HG02840 (cell line): ENCODE measurements around the gene TMEM259.

Experiments
- ATAC-seq: cut with Tn5 transposase; IDR thresholded peaks from one replicate; pipeline ENCODE4 v1.9.1; 2021; ENCODE audit warnings: mild to moderate bottlenecking, moderate library complexity, moderate number of reproducible peaks; ENCODE audit not compliant: unreplicated experiment, low FRiP score

Gene TMEM259

DNA sequence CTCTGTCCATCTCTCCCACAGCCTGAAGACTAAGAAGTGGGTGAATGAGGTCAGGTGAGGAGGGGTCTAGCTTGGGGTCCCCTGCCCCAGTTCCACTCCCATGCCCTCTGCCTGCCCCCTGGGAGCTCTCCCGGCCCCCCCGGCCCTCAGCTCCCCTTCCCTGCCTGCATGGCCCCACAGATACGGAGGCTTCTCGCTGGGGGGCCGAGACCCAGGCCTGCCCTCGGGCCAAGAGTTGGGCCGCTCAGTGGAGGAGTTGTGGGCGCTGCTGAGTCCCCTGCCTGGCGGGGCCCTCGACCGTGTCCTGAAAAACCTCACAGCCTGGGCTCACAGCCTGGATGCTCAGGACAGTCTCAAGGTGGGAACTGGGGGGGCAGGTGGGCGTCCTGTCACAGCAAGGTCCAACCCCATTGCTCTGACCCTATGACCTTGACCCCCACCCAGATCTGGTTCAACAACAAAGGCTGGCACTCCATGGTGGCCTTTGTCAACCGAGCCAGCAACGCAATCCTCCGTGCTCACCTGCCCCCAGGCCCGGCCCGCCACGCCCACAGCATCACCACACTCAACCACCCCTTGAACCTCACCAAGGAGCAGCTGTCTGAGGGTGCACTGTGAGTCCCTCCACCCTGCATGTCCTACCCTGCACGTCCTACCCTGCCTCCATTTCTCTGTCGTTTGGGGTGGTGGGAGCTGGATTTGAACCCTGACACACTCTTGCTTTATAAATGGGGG lies 35.1 kb upstream of the TMEM259 start:
- ATAC-seq: no peak

DNA sequence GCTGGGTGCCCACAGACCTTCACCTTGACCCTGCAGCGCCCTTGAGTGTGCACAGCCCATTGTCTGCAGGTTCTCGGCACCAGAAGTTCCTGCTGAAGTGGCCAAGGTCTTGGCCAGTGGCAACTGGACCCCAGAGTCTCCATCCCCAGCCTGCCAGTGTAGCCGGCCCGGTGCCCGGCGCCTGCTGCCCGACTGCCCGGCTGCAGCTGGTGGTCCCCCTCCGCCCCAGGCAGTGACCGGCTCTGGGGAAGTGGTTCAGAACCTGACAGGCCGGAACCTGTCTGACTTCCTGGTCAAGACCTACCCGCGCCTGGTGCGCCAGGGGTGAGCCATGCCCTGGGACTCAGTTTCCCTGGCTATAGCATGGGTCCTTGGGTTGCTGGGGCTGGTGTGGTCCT lies 34.1 kb upstream of the TMEM259 start:
- no peak for ATAC-seq

DNA sequence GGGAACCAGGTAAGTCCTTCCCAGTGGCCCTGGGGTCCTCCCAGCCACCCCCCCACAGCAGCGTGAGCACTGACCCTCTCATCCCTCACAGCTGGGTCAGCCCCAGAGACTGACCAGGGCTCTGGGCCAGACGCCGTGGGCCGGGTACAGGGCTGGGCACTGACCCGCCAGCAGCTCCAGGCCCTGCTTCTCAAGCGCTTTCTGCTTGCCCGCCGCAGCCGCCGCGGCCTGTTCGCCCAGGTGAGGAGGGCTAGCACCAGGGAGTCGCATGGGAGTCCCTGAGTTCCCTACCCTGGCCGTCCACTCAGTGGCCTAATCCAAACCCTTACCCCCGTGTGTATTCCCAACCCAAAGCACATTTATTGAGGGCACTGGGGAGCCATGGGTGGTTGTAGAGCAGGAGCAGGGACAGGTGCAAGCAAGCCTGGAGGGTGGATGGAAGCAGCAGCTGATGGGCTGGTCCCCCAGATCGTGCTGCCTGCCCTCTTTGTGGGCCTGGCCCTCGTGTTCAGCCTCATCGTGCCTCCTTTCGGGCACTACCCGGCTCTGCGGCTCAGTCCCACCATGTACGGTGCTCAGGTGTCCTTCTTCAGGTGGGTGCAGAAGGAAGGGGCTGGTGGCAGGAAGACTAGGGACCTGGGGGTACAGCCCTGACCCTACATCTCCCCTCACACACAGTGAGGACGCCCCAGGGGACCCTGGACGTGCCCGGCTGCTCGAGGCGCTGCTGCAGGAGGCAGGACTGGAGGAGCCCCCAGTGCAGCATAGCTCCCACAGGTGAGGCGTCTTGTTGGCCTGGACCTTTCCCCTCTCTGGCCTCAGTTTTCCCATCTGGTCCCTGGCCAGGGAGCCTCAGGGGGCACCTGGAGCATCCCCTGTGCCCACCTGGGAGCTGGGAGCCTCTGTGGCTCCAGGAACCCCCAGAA lies 33.4 kb upstream of the TMEM259 start:
- ATAC-seq: no peak

DNA sequence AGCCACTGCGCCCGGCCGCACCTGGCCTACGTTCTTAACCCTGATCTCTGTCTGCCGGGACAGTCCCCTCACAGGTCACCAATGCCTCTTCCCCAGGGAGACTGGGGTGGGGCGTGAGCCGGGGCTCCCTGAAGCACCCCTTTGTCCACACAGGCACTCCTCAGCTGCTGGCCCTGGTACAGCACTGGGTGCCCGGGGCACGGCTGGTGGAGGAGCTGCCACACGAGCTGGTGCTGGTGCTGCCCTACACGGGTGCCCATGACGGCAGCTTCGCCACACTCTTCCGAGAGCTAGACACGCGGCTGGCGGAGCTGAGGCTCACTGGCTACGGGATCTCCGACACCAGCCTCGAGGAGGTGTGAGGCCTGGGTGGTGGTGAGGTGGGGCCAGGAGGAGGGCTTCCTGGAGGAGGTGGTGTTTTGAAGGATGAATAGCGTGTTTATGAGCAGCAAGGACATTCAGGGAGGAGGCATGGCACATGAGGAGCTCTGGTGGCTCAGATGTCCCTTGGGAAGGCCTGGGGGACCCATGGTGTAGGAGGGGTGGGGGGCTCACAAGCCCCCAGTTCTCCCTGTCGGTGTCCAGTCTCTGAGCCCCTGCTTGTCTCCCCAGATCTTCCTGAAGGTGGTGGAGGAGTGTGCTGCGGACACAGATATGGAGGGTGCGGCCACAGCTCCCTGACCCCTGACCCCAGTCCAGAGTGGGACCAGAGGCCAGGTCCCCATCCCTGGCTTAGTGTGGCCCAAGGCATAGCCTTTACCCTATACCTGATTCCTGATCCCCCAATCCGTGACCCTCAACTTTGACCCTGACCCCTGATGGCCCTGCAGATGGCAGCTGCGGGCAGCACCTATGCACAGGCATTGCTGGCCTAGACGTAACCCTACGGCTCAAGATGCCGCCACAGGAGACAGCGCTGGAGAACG lies 32.5 kb upstream of the TMEM259 start:
- ATAC-seq: no peak

DNA sequence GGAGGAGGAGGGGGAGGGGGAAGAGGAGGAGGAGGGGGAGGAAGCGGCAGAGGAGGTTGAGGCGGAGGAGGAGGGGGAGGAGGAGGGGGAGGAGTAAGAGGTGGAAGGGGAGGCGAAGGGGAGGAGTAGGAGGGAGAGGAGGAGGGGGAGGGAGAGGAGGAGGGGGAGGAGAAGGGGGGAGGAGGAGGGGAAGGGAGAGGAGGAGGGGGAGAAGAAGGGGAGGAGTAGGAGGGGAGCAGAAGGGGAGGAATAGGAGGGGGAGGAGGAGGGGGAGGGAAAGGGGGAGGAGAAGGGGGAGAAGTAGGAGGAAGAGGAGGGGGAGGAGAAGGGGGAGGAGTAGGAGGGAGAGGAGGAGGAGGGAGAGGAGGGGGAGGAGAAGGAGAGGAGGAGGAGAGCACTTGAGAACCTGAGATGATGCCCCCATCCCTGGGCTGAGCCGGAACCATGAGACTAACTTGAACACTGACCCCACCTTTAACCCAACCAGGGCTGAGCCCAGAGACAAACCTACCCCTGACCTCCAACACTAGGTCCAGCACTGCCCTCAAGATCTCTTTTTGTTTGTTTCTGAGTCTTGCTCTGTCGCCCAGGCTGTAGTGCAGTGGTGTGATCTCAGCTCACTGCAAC lies 31.5 kb upstream of the TMEM259 start:
- ATAC-seq: no peak

DNA sequence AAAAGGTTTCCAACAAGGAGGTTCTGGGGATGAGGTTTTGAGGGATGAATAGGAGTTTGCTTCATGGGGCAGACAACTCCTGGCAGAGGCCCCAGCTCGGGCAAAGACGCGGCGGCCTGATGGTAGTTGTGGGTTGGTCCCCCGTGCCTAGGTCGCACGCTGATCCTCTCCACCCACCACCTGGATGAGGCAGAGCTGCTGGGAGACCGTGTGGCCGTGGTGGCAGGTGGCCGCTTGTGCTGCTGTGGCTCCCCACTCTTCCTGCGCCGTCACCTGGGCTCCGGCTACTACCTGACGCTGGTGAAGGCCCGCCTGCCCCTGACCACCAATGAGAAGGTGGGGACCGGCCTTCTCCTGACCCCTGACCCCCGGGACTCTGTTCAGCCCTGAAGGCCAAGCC lies 30.9 kb upstream of the TMEM259 start:
- no peak for ATAC-seq

DNA sequence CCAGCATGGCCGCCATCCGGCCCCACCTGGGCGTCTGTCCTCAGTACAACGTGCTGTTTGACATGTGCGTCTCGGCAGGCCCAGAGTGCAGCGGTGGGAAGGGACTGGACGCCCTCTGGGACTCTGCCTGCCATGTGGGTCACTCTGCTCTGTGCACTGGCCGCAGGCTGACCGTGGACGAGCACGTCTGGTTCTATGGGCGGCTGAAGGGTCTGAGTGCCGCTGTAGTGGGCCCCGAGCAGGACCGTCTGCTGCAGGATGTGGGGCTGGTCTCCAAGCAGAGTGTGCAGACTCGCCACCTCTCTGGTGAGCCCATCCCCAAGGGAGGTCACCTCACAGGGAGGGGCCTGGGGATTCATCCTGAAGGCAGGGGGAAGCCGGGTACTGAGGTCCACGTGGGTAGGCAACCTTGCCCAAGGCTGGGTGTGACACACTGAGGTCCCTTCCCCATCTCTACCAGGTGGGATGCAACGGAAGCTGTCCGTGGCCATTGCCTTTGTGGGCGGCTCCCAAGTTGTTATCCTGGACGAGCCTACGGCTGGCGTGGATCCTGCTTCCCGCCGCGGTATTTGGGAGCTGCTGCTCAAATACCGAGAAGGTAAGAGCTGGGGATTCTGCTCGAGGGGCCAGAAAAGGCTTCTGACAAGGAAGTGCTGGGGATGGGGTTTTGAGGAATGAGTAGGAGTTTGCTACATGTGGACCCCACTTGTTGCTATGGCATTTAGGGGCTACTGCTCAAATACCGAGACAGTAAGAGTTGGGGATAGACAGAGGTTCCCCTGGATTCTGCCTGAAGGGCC lies 30.3 kb upstream of the TMEM259 start:
- ATAC-seq: no peak

DNA sequence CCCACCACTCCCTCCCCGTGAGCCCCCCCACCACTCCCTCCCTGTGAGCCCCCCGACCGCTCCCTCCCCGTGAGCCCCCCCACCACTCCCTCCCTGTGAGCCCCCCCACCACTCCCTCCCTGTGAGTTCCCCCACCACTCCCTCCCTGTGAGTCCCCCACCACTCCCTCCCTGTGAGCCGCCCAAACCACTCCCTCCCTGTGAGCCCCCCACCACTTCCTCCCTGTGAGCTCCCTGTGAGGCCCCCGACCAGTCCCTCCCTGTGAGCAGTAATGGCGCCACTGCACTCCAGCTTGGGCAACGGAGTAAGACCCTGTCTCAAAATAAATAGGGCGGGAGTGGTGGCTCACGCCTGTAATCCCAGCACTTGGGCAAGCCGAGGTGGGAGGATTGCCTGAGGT lies 28.9 kb upstream of the TMEM259 start:
- ATAC-seq: no peak

DNA sequence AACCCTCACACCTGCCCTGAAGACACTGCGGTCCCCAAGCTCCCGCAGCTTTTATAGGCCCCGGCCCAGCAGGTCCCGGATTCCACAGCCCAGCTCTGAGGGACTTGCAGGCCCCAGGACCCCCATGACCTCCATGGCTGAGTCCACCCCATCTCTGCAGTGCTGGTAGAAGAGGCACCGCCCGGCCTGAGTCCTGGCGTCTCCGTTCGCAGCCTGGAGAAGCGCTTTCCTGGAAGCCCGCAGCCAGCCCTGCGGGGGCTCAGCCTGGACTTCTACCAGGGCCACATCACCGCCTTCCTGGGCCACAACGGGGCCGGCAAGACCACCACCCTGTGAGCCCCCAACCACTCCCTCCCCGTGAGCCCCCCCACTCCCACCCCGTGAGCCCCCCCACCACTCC lies 28.2 kb upstream of the TMEM259 start:
- ATAC-seq: no peak

DNA sequence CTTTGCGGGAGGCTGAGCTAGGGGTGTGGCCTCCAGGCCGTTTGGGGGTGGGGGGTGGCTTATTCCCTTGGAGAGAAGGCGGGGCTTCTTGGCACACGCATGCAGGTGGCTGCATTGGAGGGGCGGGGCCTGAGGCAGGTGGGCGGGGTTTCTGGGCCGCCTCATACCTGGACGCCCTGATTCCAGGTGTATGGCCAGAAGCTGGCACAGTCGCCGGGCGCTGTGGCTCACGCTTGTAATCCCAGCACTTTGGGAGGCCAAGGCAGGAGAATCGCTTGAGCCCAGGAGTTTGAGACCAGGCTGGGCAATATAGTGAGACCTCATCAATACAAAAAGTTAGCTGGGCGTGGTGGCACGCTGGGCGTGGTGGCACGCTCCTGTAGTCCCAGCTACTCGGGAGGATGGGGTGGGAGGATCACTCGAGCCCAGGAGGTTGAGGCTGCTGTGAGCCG lies 26.8 kb upstream of the TMEM259 start:
- ATAC-seq: no peak

DNA sequence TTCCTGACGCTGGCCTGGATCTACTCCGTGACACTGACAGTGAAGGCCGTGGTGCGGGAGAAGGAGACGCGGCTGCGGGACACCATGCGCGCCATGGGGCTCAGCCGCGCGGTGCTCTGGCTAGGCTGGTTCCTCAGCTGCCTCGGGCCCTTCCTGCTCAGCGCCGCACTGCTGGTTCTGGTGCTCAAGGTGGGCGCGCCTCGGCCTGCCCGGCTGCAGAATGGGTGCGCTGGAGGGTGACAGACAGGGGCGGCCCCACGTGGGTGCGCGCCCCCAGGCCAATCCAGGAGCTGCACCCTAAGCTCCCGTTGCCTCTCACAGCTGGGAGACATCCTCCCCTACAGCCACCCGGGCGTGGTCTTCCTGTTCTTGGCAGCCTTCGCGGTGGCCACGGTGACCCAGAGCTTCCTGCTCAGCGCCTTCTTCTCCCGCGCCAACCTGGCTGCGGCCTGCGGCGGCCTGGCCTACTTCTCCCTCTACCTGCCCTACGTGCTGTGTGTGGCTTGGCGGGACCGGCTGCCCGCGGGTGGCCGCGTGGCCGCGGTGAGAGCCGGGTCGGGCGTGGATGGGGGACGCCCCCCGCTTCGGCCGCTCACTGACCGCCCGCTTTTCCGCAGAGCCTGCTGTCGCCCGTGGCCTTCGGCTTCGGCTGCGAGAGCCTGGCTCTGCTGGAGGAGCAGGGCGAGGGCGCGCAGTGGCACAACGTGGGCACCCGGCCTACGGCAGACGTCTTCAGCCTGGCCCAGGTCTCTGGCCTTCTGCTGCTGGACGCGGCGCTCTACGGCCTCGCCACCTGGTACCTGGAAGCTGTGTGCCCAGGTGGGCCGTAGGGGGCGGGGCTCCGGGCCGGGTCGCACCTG lies 26.1 kb upstream of the TMEM259 start:
- no peak for ATAC-seq

DNA sequence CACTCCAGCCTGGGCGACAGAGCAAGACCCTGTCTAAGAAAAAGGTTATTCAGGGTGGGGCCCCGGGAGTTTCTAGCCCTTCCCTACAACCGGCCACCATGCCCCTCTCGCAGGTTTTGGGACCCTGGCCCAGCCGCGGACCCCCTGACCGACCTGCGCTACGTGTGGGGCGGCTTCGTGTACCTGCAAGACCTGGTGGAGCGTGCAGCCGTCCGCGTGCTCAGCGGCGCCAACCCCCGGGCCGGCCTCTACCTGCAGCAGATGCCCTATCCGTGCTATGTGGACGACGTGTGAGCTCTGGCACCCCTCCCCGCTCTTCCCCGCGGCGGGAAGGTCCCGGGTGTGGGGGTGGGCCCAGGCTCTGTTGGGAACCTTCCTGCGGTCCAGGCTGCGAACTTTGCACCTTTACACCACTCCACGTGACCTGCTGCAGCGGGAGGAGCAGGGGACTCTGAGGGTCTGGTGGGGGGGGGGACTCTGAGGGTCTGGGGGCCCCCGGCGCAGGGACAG lies 25.2 kb upstream of the TMEM259 start:
- no peak for ATAC-seq

DNA sequence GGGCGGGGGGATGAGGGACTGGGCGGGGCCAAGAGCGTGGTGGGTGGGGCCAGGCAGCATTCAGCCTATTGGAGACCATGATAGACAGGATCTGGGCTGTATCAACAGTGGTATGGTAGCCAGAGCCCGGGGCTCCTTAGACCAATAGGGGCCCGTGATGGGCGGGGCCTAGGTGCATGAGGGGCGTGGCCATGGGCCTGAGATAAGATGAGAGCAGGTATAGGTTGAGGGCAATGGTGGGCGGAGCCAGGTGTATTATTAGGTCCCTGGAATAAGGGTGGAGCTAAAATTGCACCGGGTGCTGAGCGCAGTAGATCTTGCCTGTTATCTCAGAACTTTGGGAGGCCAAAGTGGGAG lies 24.3 kb upstream of the TMEM259 start:
- no peak for ATAC-seq

DNA sequence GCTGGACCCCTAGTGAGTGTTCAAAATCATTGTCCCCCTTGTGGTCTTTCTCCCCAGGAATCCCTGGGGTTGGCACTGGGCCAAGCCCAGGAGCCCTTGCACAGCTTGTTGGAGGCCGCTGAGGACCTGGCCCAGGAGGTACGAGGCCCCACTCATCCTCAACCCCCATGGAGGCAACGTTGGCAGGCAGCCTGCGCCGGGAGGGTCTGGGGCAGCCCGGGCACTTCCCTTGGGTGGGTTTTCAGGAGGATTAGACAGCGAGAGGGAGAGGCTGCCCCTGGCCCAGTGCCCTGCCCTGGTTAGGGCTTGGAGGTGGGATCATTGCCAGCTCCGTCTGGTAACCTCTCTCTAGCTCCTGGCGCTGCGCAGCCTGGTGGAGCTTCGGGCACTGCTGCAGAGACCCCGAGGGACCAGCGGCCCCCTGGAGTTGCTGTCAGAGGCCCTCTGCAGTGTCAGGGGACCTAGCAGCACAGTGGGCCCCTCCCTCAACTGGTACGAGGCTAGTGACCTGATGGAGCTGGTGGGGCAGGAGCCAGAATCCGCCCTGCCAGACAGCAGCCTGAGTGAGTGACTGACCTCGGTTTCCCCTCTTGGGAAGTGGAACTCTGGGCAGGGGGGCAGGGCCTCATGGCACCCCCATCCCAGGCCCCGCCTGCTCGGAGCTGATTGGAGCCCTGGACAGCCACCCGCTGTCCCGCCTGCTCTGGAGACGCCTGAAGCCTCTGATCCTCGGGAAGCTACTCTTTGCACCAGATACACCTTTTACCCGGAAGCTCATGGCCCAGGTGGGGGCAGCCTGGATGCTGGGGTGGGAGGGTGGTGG lies 22.0 kb upstream of the TMEM259 start:
- ATAC-seq: no peak

DNA sequence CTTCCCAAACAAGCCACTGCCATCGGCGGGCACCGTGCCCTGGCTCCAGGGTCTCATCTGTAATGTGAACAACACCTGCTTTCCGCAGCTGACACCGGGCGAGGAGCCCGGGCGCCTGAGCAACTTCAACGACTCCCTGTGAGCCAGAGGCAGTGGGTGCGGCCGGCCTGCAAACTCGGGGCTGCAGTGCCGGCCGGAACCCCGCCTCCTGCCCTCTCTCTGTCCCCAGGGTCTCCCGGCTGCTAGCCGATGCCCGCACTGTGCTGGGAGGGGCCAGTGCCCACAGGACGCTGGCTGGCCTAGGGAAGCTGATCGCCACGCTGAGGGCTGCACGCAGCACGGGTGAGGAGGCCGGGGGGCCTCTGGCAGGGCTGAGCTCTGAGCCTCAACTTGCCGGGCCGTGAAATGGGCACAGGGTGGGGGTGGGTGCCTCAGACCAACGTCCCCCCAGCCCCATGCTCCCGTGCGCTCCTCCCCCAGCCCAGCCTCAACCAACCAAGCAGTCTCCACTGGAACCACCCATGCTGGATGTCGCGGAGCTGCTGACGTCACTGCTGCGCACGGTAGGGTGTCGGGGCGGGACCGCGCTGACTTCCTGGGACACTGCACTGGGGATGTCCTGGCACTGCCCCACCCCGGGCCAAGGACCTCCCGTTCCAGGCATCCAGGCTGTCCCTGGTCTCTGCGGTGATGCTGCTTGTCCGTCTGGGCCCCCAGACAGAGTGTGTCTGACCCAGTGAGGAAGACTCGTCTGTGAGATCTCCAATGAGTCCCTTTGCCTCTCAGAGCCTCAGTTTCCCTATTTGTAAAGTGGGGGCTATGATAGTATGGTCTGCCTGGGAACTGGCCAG lies 21.1 kb upstream of the TMEM259 start:
- no peak for ATAC-seq

DNA sequence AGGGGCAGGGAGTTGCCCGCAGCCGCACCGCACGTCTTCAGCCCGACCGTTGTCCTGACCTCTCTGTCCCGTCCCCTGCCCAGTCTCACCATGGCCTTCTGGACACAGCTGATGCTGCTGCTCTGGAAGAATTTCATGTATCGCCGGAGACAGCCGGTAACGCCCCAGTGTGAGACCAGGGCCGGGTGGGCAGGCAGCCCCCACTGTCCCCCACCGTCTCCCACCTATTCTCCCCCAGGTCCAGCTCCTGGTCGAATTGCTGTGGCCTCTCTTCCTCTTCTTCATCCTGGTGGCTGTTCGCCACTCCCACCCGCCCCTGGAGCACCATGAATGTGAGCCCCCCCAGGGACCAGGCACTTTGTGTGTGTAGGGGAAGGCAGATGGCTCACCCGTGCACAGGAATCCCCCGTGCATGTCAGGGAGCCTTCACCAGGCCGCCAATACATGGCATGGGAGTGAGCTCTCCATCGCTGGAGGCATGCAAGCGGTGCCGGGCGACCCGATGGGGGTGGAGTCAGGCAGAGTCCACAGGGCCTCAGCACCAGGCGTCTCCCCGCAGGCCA lies 20.4 kb upstream of the TMEM259 start:
- no peak for ATAC-seq
